Stimulated activated CD4-positive, alpha-beta T cell treated with anti-CD3 and anti-CD28 coated beads, TNF-alpha, amount 100 ng/mL, for 24 hours (primary cell): ENCODE data around the gene CDYL.

Experiments
- DNase-seq, 3 experiments: peaks; one replicate each; pipeline ENCODE4 v3.0.0-alpha.2; 2020; ENCODE audit warnings: low read depth in 3 of 3

Gene CDYL

GRCh38 chr6:4906293-4907276 is 130.4 kb downstream of the CDYL start:
- no peak for DNase-seq

GRCh38 chr6:4907602-4908001 is 131.4 kb downstream of the CDYL start:
- no peak for DNase-seq

GRCh38 chr6:4908062-4908461 is 131.9 kb downstream of the CDYL start:
- DNase-seq, result no peak

- no peak for DNase-seq
Measured at GRCh38 chr6:4909063-4909706, 133.0 kb downstream of the CDYL start.

GRCh38 chr6:4910037-4910760 is 134.0 kb downstream of the CDYL start:
- no peak for DNase-seq

- no peak for DNase-seq
Measured at GRCh38 chr6:4912559-4912958, 136.4 kb downstream of the CDYL start.

- DNase-seq, result no peak
Measured at GRCh38 chr6:4913705-4914419, 137.7 kb downstream of the CDYL start.

- DNase-seq, result no peak
Measured at GRCh38 chr6:4914420-4915159, 138.4 kb downstream of the CDYL start.

GRCh38 chr6:4916954-4917561 is 140.9 kb downstream of the CDYL start:
- no peak for DNase-seq

GRCh38 chr6:4920914-4921410 is 144.8 kb downstream of the CDYL start:
- DNase-seq, result no peak

GRCh38 chr6:4922488-4923037 is 146.4 kb downstream of the CDYL start:
- DNase-seq, result no peak

GRCh38 chr6:4923081-4923480 is 146.9 kb downstream of the CDYL start:
- DNase-seq, result no peak

- no peak for DNase-seq
Measured at GRCh38 chr6:4924661-4925271, 148.6 kb downstream of the CDYL start.

GRCh38 chr6:4925580-4925979 is 149.4 kb downstream of the CDYL start:
- DNase-seq, result no peak

GRCh38 chr6:4928426-4928825 is 152.2 kb downstream of the CDYL start:
- DNase-seq, result no peak

GRCh38 chr6:4929097-4929718 is 153.0 kb downstream of the CDYL start:
- no peak for DNase-seq

- no peak for DNase-seq
Measured at GRCh38 chr6:4930025-4930691, 154.0 kb downstream of the CDYL start.

- no peak for DNase-seq
Measured at GRCh38 chr6:4931530-4932227, 155.5 kb downstream of the CDYL start.
